Fibroblast of lung (primary cell): ENCODE results near the gene CNOT9.

Experiments
- CTCF ChIP-seq, 2 donors: IDR thresholded peaks in 1 of 2; conservative IDR thresholded peaks in 1 of 2; 1 replicate in 1 of 2; 2 replicates in 1 of 2; pipeline ENCODE4 v1.5.1; 2011 to 2012; ENCODE audit warnings: low read length in 2 of 2, control low read depth in 1 of 2, inconsistent platforms in 1 of 2, low read depth in 1 of 2, mild to moderate bottlenecking in 1 of 2
- EZH2 ChIP-seq: IDR thresholded peaks from 2 replicates; pipeline ENCODE4 v1.5.1; 2012; ENCODE audit warnings: low read length, control low read depth, mild to moderate bottlenecking; ENCODE audit errors: missing control alignments

- TF ChIP-seq EZH2 (no peak), CTCF (conservative IDR thresholded peaks at IDR 0.05 in 1 of 2, IDR thresholded peaks at IDR 0.05 in 1 of 2; ENCODE audit: low read depth in 1 of 2, low read length in 2 of 2) (no peak)
Measured at GRCh38 chr2:218623366-218623705, 54.7 kb downstream of the CNOT9 start.
